Breast epithelium (tissue), 4 donors: ENCODE data around the gene TMEM161B. TPM values are rescaled to one million over a fixed set of nuclear protein-coding genes. Genes with fewer than 3 reads are reported as not detected.

ENCODE experiments used
- DNase-seq, 2 donors: peaks; one replicate each; pipeline ENCODE4 v3.0.0-alpha.2; 2019; ENCODE audit warnings: low spot score in 2 of 2
- H3K27ac ChIP-seq, 2 donors: fragments of 200-600 bp; sonication (generic) in 1 of 2; one replicate each; pipeline ENCODE4 v1.5.1; 2016 to 2019; ENCODE audit warnings: mild to moderate bottlenecking in 1 of 2
- H3K27me3 ChIP-seq, 2 donors: fragments of 200-600 bp; sonication (generic) in 1 of 2; one replicate each; pipeline versions ENCODE4 v1.5.1 to v1.6.0; 2017 to 2019; ENCODE audit warnings: control low read depth in 1 of 2, mild to moderate bottlenecking in 1 of 2
- H3K36me3 ChIP-seq: fragments of 200-600 bp; one replicate; pipeline ENCODE4 v1.5.1; 2019
- H3K4me1 ChIP-seq, 2 donors: fragments of 200-600 bp; sonication (generic); one replicate each; pipeline ENCODE4 v1.5.1; 2016 to 2019; ENCODE audit warnings: control low read depth in 1 of 2
- H3K4me3 ChIP-seq, 3 donors: fragments of 200-600 bp; sonication (generic); 1 replicate in 2 of 3; 2 replicates in 1 of 3; pipeline ENCODE4 v1.5.1; 2016 to 2019; ENCODE audit warnings: mild to moderate bottlenecking in 3 of 3, moderate library complexity in 2 of 3
- H3K9me3 ChIP-seq, 2 donors: fragments of 200-600 bp; sonication (generic) in 1 of 2; one replicate each; pipeline ENCODE4 v1.5.1; 2016 to 2019; ENCODE audit warnings: control low read depth in 1 of 2
- POLR2A ChIP-seq: fragments of 450-650 bp; IDR thresholded peaks from one replicate; pipeline ENCODE4 v1.6.1; 2016; ENCODE audit warnings: antibody characterized with exemption, mild to moderate bottlenecking, moderate library complexity
- POLR2AphosphoS5 ChIP-seq, 3 donors: sonication (generic); formaldehyde crosslinking; IDR thresholded peaks; one replicate each; pipeline ENCODE4 v1.6.1; 2017; ENCODE audit warnings: antibody characterized with exemption in 3 of 3
- intact Hi-C: fragments of 100-400 bp; cut with DNase I; formaldehyde crosslinking; loops from one replicate; pipeline ENCODE4 v1.15.1; 2023; ENCODE audit warnings: low total_unique reads
- total RNA-seq, 3 donors: library from RNA; depleted of rRNA; stranded (reverse); fragments of >200 nt; gene quantifications; one replicate each; pipeline ENCODE4 v1.1.0, GENCODE V29; 2016
- TF ChIP-seq, protein P1 (sequence below), 3 donors: fragments of 450-650 bp; IDR thresholded peaks; one replicate each; pipeline ENCODE4 v1.5.1; 2016 to 2017; ENCODE audit warnings: antibody characterized with exemption in 3 of 3, mild to moderate bottlenecking in 3 of 3, moderate library complexity in 3 of 3

TMEM161B gene
- total RNA-seq = 10 to 100 TPM; 13.1 to 31.8 (median 28.5) TPM

DNA sequence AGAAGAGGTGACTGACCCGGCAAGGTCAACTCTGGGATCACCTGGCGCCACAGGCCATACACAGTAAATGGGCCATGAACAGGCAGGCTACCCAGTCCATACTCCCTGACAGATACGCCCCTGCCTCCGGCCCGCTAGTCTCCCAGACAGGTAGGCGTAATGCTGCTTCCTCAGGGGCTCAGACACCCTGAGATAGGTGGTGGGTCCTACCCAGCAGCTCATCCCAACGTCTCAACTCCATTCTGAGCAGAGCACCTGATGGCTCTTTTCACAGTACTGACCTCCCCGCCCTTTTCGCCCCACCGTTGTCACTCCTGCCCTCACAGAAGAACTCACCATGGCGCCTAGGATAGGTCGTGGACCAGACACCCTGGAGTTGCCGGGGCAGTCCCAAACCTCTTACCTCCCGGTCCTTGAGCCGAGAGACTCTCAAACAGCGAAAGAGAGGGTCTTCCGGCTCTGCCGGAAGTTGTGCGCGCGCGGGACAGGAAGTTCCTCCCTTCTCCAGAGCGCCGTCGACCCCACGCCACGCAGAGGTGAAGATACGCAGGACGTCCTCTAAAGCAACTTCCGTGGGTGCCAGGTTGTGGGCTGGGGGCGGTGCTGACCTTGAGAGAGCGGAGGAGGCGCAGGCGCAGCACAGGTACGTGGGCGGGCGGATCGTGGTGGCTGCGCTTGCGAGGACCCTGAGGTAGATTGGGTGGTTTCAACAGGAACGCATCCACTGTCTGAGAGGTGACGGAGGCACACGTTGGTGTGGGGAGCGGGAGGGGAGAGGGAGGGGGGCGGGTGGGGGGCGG, at the start of gene TMEM161B:
Gene TMEM161B, minus strand, starts transcription at position 461 of the 800 bp plus-strand sequence. Its CDS starts 122 bp downstream, at position 339.
- intact Hi-C loops = no loop called here

DNA sequence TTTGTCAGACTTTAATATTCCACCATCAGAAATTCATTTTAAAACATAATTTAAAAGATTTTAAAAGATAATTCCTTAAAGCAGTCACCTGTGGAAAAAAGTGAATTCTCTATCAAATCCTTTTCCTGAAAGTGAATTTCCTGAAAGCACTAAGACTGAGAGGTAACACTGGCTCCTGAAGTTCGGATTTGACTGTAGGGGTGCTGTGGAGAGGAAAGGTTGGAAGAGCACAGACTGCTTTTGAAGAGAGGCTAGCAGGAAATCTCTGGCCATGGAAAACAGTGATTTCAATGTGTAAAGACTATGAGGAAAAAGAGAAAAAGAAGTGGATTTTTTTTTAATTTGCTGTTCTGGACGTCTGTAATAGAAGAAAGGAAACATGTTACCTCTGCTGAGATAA, 35.7 kb upstream of the TMEM161B start:
- no peaks in the 10 kb centered on the region for H3K27me3 ChIP-seq
- no peak overlapping the region for H3K27ac ChIP-seq
- H3K36me3 ChIP-seq = no peaks in the 10 kb centered on the region
- H3K4me1 ChIP-seq = no peaks in the 10 kb centered on the region
- no peak for DNase-seq
- intact Hi-C loops = no loop called here
- H3K9me3 ChIP-seq = no peaks in the 10 kb centered on the region
- TF ChIP-seq POLR2A (no peak), POLR2AphosphoS5 (IDR thresholded peaks at IDR 0.05) (no peak)
- TF ChIP-seq, protein P1, sequence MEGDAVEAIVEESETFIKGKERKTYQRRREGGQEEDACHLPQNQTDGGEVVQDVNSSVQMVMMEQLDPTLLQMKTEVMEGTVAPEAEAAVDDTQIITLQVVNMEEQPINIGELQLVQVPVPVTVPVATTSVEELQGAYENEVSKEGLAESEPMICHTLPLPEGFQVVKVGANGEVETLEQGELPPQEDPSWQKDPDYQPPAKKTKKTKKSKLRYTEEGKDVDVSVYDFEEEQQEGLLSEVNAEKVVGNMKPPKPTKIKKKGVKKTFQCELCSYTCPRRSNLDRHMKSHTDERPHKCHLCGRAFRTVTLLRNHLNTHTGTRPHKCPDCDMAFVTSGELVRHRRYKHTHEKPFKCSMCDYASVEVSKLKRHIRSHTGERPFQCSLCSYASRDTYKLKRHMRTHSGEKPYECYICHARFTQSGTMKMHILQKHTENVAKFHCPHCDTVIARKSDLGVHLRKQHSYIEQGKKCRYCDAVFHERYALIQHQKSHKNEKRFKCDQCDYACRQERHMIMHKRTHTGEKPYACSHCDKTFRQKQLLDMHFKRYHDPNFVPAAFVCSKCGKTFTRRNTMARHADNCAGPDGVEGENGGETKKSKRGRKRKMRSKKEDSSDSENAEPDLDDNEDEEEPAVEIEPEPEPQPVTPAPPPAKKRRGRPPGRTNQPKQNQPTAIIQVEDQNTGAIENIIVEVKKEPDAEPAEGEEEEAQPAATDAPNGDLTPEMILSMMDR (IDR thresholded peaks at IDR 0.05) = no peak
- H3K4me3 ChIP-seq = no peak overlapping the region

More for the DNA sequence above, at the start of gene TMEM161B:
- Histone ChIP-seq H3K4me1 (no peaks in the 10 kb centered on the region), H3K36me3 (no peaks in the 10 kb centered on the region), H3K4me3 (peak within 1 kb of the TSS; percentile 81 to 93 (median 92)), H3K27ac (peak within 1 kb of the TSS; percentile 86 to 87), H3K27me3 (no peaks in the 10 kb centered on the region), H3K9me3 (no peaks in the 10 kb centered on the region)
- peak; percentile 88 to 89 for DNase-seq
- TF ChIP-seq POLR2AphosphoS5 (IDR thresholded peaks at IDR 0.05) = peak; percentile 44 to 80 (median 62)
- TF ChIP-seq, protein P1 (IDR thresholded peaks at IDR 0.05) = no peak
- no peak for TF ChIP-seq POLR2A

DNA sequence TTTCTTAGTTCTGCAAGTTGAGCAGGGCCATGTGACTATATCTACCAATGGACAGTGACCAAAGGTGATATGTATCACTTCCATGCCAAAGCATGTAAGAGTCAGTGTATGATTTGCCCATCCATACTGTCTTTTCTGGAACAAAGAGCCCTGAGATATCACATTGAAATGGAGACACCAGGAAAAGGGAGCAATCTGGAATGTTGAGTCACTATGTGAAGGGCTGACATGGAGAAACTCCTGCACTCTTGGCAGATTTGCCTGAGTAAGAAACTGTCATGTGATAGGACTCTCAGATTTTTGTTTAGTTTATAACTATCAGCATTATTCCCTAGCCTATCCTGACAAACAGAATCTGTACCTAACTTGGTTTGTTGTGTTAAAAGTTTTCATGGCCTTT, 29.8 kb upstream of the TMEM161B start:
- peaks cover 0 to 17% of the 10 kb centered on the region in 2 donors for H3K9me3 ChIP-seq
- H3K27ac ChIP-seq = no peak overlapping the region
- intact Hi-C loops = no loop called here
- no peak overlapping the region for H3K4me3 ChIP-seq
- no peaks in the 10 kb centered on the region for H3K27me3 ChIP-seq
- TF ChIP-seq POLR2A = no peak
- TF ChIP-seq, protein P1 (IDR thresholded peaks at IDR 0.05) = no peak
- no peak for TF ChIP-seq POLR2AphosphoS5 (IDR thresholded peaks at IDR 0.05)
- DNase-seq = no peak
- no peaks in the 10 kb centered on the region for H3K36me3 ChIP-seq
- no peaks in the 10 kb centered on the region for H3K4me1 ChIP-seq

DNA sequence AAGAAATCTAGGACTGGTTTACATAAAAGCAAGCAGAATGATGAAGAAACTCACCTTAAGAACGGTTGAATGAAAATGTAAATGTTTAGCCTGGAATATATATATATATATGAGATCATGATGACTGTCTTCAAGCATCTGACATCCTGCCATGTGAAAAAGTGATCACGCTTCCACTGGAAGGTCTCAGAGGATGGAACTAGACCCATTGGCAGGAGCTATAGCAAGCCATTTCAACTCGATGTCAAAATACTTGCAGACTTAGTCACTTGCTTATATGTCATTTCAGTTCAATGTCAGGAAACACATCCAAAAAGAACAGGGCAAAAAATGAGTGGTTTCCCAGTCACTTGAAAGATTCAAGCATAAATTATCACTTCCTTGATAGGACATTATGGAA, 22.2 kb upstream of the TMEM161B start:
- H3K27ac ChIP-seq = no peak overlapping the region

More for the DNA sequence above, 22.2 kb upstream of the TMEM161B start:
- Histone ChIP-seq H3K9me3 (peaks cover 0 to 18% of the 10 kb centered on the region in 2 donors), H3K36me3 (no peaks in the 10 kb centered on the region), H3K4me3 (no peak overlapping the region), H3K27me3 (no peaks in the 10 kb centered on the region), H3K4me1 (no peaks in the 10 kb centered on the region)
- intact Hi-C loops = no loop called here
- DNase-seq = no peak
- TF ChIP-seq, protein P1 (IDR thresholded peaks at IDR 0.05) = no peak
- TF ChIP-seq POLR2AphosphoS5 (IDR thresholded peaks at IDR 0.05) (no peak), POLR2A (no peak)
